ENCODE data around the gene PIGO.

The PIGO gene

DNA sequence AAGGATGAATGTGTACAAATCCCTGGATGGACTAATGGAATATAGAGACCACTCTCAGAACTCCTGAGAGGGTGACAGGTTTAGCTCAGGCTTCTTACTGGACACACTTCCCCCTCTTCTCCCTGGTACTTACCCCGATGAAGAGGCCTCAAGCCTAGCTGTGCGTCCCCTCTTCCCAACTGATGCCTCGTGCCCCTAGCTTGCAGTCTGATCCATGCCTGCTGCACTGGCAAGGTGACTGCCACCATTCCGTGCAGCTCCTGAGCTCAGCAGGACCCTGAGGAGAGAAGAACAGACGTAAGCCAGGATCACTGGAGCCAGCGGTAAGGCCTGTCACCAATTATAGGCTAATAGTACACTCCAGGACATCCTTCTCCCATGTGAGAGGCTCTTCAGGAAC lies 12.1 kb upstream of the PIGO start:
- H4K20me1 ChIP-seq (ENCODE audit: insufficient read depth, low read length) = no peaks in the 10 kb centered on the region
- H3K36me3 ChIP-seq (ENCODE audit: insufficient read depth, low read length) = no peaks in the 10 kb centered on the region; the same call in 1 of the 2 replicates
- H3K4me2 ChIP-seq (ENCODE audit: low read length) = no peak overlapping the region
- no peak for TF ChIP-seq EZH2 (IDR thresholded peaks at IDR 0.05; ENCODE audit: borderline replicate concordance, low read length)
- TF ChIP-seq, protein P1, sequence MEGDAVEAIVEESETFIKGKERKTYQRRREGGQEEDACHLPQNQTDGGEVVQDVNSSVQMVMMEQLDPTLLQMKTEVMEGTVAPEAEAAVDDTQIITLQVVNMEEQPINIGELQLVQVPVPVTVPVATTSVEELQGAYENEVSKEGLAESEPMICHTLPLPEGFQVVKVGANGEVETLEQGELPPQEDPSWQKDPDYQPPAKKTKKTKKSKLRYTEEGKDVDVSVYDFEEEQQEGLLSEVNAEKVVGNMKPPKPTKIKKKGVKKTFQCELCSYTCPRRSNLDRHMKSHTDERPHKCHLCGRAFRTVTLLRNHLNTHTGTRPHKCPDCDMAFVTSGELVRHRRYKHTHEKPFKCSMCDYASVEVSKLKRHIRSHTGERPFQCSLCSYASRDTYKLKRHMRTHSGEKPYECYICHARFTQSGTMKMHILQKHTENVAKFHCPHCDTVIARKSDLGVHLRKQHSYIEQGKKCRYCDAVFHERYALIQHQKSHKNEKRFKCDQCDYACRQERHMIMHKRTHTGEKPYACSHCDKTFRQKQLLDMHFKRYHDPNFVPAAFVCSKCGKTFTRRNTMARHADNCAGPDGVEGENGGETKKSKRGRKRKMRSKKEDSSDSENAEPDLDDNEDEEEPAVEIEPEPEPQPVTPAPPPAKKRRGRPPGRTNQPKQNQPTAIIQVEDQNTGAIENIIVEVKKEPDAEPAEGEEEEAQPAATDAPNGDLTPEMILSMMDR (IDR thresholded peaks at IDR 0.05; ENCODE audit: low read length) = no peak
- H3K4me1 ChIP-seq (ENCODE audit: insufficient read depth, low read length, severe bottlenecking) = peaks cover 16% of the 10 kb centered on the region
- H3K9me2 ChIP-seq (ENCODE audit: low read depth, low read length) = no peaks in the 10 kb centered on the region
- no peak overlapping the region for H3K27ac ChIP-seq (ENCODE audit: low read depth, low read length, poor library complexity, severe bottlenecking)
- H2AFZ ChIP-seq (ENCODE audit: low read length) = no peak overlapping the region
- H3F3A ChIP-seq (ENCODE audit: insufficient read depth, low read length) = no peaks in the 10 kb centered on the region
- no peak overlapping the region for H3K4me3 ChIP-seq (ENCODE audit: low read depth, low read length, poor library complexity, severe bottlenecking)
- H3K9ac ChIP-seq (ENCODE audit: low read length) = no peak overlapping the region
- H3K79me2 ChIP-seq (ENCODE audit: insufficient read depth, low read length) = no peaks in the 10 kb centered on the region
- H3K9me3 ChIP-seq (ENCODE audit: low read length) = no peaks in the 10 kb centered on the region
- no peaks in the 10 kb centered on the region for H3K27me3 ChIP-seq (ENCODE audit: insufficient read depth, low read length)

GRCh38 chr9:35107297-35108290 lies 11.2 kb upstream of the PIGO start:
- H2AFZ ChIP-seq (ENCODE audit: low read length) = no peak overlapping the region
- H3K9me2 ChIP-seq (ENCODE audit: low read depth, low read length) = no peaks in the 10 kb centered on the region
- H3K4me3 ChIP-seq (ENCODE audit: low read depth, low read length, poor library complexity, severe bottlenecking) = no peak overlapping the region
- no peaks in the 10 kb centered on the region for H3K9me3 ChIP-seq (ENCODE audit: low read length)
- no peaks in the 10 kb centered on the region; the same call in 1 of the 2 replicates for H3K36me3 ChIP-seq (ENCODE audit: insufficient read depth, low read length)
- H3K9ac ChIP-seq (ENCODE audit: low read length) = no peak overlapping the region
- no peaks in the 10 kb centered on the region for H3F3A ChIP-seq (ENCODE audit: insufficient read depth, low read length)
- no peak overlapping the region for H3K4me2 ChIP-seq (ENCODE audit: low read length)
- H3K27me3 ChIP-seq (ENCODE audit: insufficient read depth, low read length) = no peaks in the 10 kb centered on the region
- H3K27ac ChIP-seq (ENCODE audit: low read depth, low read length, poor library complexity, severe bottlenecking) = no peak overlapping the region
- peaks cover 2% of the 10 kb centered on the region for H3K79me2 ChIP-seq (ENCODE audit: insufficient read depth, low read length)
- H4K20me1 ChIP-seq (ENCODE audit: insufficient read depth, low read length) = no peaks in the 10 kb centered on the region
- TF ChIP-seq, protein P1 (IDR thresholded peaks at IDR 0.05; ENCODE audit: low read length) = no peak
- TF ChIP-seq EZH2 (IDR thresholded peaks at IDR 0.05; ENCODE audit: borderline replicate concordance, low read length) = no peak
- peaks cover 19% of the 10 kb centered on the region for H3K4me1 ChIP-seq (ENCODE audit: insufficient read depth, low read length, severe bottlenecking)

- Histone ChIP-seq H3K4me3 (ENCODE audit: low read depth, low read length, poor library complexity, severe bottlenecking) (no peak overlapping the region), H3K9me3 (ENCODE audit: low read length) (no peaks in the 10 kb centered on the region), H4K20me1 (ENCODE audit: insufficient read depth, low read length) (no peaks in the 10 kb centered on the region), H3K79me2 (ENCODE audit: insufficient read depth, low read length) (peaks cover 8% of the 10 kb centered on the region), H3F3A (ENCODE audit: insufficient read depth, low read length) (no peaks in the 10 kb centered on the region), H3K36me3 (ENCODE audit: insufficient read depth, low read length) (peaks cover 4% of the 10 kb centered on the region), H3K4me2 (ENCODE audit: low read length) (no peak overlapping the region), H2AFZ (ENCODE audit: low read length) (no peak overlapping the region), H3K9me2 (ENCODE audit: low read depth, low read length) (no peaks in the 10 kb centered on the region), H3K9ac (ENCODE audit: low read length) (no peak overlapping the region), H3K4me1 (ENCODE audit: insufficient read depth, low read length, severe bottlenecking) (peaks cover 25% of the 10 kb centered on the region), H3K27me3 (ENCODE audit: insufficient read depth, low read length) (no peaks in the 10 kb centered on the region), H3K27ac (ENCODE audit: low read depth, low read length, poor library complexity, severe bottlenecking) (no peak overlapping the region)
- TF ChIP-seq, protein P1 (IDR thresholded peaks at IDR 0.05; ENCODE audit: low read length) = no peak
- TF ChIP-seq EZH2 (IDR thresholded peaks at IDR 0.05; ENCODE audit: borderline replicate concordance, low read length) = no peak
Measured at GRCh38 chr9:35106343-35106730, 9.9 kb upstream of the PIGO start.

All from OCI-LY1 (cell line).